H1 (cell line): ENCODE measurements around the gene NAB1. TPM values are rescaled to one million over a fixed set of nuclear protein-coding genes. Genes with fewer than 3 reads are reported as not detected.

Experiments used
- ASH2L ChIP-seq: fragments of 200-600, 300-600 bp; sonication (generic); IDR thresholded peaks from one replicate; pipeline ENCODE4 v1.7.1; 2017; ENCODE audit warnings: low read length
- KDM5A ChIP-seq: fragments of 200-600 bp; IDR thresholded peaks from 2 replicates; pipeline ENCODE4 v1.7.1; 2012; ENCODE audit warnings: mild to moderate bottlenecking, low read length, inconsistent platforms, mixed read lengths
- PHF8 ChIP-seq: fragments of 200-600 bp; sonication (generic); conservative IDR thresholded peaks from 2 replicates; pipeline ENCODE4 v1.7.1; 2012; ENCODE audit warnings: low read depth, mild to moderate bottlenecking, inconsistent platforms, low read length, moderate library complexity
- TAF1 ChIP-seq: IDR thresholded peaks from 2 replicates; pipeline ENCODE4 v1.6.1; 2011; ENCODE audit warnings: mild to moderate bottlenecking, low read depth, low read length
- polyA plus RNA-seq, 7 experiments: library from polyadenylated mRNA; depleted of rRNA in 3 of 7; stranded (reverse) in 5 of 7; unstranded in 2 of 7; fragments of >200 nt in 5 of 7; fragments of 200-250 nt in 2 of 7; gene quantifications; 1 replicate in 5 of 7; 2 replicates in 1 of 7; 4 replicates in 1 of 7; pipeline versions ENCODE4 v1.2.1 to v1.2.3, GENCODE V29; 2011 to 2013; ENCODE audit warnings: missing spikeins in 2 of 7, mixed read lengths in 2 of 7
- total RNA-seq: library from RNA; stranded (reverse); fragmentation: NEBNext Ultra II Directional; extraction: Animal tissue kit (Norgen Biotek cat#: 25700); gene quantifications from 2 replicates; pipeline ENCODE4 v1.2.1, GENCODE V29; 2021
- TF ChIP-seq, protein P1 (sequence below): IDR thresholded peaks from 2 replicates; pipeline ENCODE4 v1.6.1; 2012; ENCODE audit warnings: inconsistent platforms

The NAB1 gene
- total and polyA plus RNA-seq, 2 of the 8 experiments (the other 6 are each of a cell fraction or from before 2014, with no cell fraction given), result 8.5 to 28.6 TPM

DNA sequence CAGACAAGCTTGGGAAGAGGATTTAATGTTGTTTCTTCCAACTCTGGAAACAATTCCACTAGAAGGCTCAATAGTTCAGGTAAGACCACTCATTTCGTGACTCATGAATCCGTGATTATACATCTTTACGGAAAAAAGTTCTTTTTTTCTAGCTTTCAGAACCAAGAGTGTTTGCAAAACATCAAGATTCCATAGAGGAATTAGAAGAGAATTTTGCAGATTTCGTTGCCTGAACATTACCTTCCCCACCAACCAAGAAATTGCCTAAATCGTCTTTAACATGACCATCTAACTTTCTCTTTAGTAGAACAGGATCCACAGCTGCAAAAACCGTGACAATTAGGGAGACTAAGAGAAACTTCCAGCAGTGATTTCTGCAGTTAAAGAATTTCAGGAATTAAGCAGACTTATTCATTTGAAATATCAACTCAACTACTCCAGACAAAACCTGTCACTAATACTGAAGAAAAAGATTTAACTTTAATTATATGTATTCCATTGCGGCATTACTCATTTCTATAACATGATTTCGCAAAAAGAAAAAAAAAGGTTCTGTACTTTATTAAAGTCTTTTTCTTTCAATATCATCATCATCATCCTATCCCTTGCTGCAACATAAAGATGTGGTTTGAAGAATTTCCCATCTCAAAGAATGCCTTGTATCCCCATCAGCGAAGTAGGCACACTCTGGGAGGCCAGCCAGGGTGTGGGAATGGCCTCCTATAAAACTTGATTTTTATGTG lies 1.9 kb upstream of the NAB1 start (continued):
- TF ChIP-seq PHF8 (no peak), ASH2L (no peak), KDM5A (no peak), TAF1 (no peak)
- TF ChIP-seq, protein P1, sequence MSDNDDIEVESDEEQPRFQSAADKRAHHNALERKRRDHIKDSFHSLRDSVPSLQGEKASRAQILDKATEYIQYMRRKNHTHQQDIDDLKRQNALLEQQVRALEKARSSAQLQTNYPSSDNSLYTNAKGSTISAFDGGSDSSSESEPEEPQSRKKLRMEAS, result no peak
